Stimulated activated CD8-positive, alpha-beta memory T cell treated with anti-CD3 and anti-CD28 coated beads, Interleukin-7, amount 100 ng/mL, for 1 hour (primary cell): ENCODE results near the gene RABL6.
"Not testable (repeated sequence)": the region's sequence is repeated elsewhere in the genome, so short reads cannot be mapped to it uniquely, and the experiment has no call there.

Experiments
- DNase-seq, 2 donors: peaks; one replicate each; pipeline ENCODE4 v3.0.0-alpha.2; 2020; ENCODE audit warnings: low read depth in 2 of 2

Gene RABL6

GRCh38 chr9:136794281-136794999 is 13.3 kb upstream of the RABL6 start:
- no peak for DNase-seq

GRCh38 chr9:136795000-136795348 is 12.8 kb upstream of the RABL6 start:
- no peak for DNase-seq

- no peak for DNase-seq
These were observed 11.4 kb upstream of the RABL6 start, which contains the start of gene CCDC183 for GRCh38 chr9:136796238-136796774. TSS of gene CCDC183 (plus strand) at chr9:136796338. CDS start at chr9:136796398, 60 bp downstream.

- DNase-seq, result not testable (repeated sequence)
These were observed 10.9 kb upstream of the RABL6 start for GRCh38 chr9:136796775-136797347.

GRCh38 chr9:136798708-136799078 is 9.1 kb upstream of the RABL6 start:
- DNase-seq, result no peak

GRCh38 chr9:136799079-136799853 is 8.5 kb upstream of the RABL6 start:
- no peak for DNase-seq

GRCh38 chr9:136799854-136800657 is 7.7 kb upstream of the RABL6 start:
- peak; percentile 79 to 83 for DNase-seq

GRCh38 chr9:136802321-136802720 is 5.4 kb upstream of the RABL6 start:
- no peak for DNase-seq

GRCh38 chr9:136803009-136803550 is 4.7 kb upstream of the RABL6 start:
- not testable (repeated sequence) for DNase-seq

GRCh38 chr9:136803551-136804508 is 3.9 kb upstream of the RABL6 start:
- DNase-seq, result no peak

GRCh38 chr9:136804509-136805206 is 3.1 kb upstream of the RABL6 start:
- no peak for DNase-seq

- DNase-seq, result no peak
These were observed 2.5 kb upstream of the RABL6 start for GRCh38 chr9:136805207-136805740.

- no peak for DNase-seq
These were observed 1.7 kb upstream of the RABL6 start for GRCh38 chr9:136806067-136806466.

GRCh38 chr9:136806631-136807201 is 1.0 kb upstream of the RABL6 start:
- DNase-seq, result no peak

- peak; percentile 14 to 19 for DNase-seq
These were observed 492 bp downstream of the RABL6 start for GRCh38 chr9:136808075-136808805.

- DNase-seq, result no peak
These were observed 1.0 kb downstream of the RABL6 start for GRCh38 chr9:136808806-136809158.

GRCh38 chr9:136814725-136815421 is 7.1 kb downstream of the RABL6 start:
- no peak for DNase-seq

GRCh38 chr9:136815422-136815782 is 7.7 kb downstream of the RABL6 start:
- no peak for DNase-seq
